ENCODE results near the gene STAT5A. TPM values are rescaled to one million over a fixed set of nuclear protein-coding genes. Genes with fewer than 3 reads are reported as not detected.
A peak's percentile ranks its signal among the peaks of the same experiment; 100 is the strongest.

Gene STAT5A
- total and polyA plus RNA-seq, 9 of the 15 experiments (the other 6 are each of a cell fraction or from before 2014, with no cell fraction given): 79.9 to 415 (median 196) TPM

DNA sequence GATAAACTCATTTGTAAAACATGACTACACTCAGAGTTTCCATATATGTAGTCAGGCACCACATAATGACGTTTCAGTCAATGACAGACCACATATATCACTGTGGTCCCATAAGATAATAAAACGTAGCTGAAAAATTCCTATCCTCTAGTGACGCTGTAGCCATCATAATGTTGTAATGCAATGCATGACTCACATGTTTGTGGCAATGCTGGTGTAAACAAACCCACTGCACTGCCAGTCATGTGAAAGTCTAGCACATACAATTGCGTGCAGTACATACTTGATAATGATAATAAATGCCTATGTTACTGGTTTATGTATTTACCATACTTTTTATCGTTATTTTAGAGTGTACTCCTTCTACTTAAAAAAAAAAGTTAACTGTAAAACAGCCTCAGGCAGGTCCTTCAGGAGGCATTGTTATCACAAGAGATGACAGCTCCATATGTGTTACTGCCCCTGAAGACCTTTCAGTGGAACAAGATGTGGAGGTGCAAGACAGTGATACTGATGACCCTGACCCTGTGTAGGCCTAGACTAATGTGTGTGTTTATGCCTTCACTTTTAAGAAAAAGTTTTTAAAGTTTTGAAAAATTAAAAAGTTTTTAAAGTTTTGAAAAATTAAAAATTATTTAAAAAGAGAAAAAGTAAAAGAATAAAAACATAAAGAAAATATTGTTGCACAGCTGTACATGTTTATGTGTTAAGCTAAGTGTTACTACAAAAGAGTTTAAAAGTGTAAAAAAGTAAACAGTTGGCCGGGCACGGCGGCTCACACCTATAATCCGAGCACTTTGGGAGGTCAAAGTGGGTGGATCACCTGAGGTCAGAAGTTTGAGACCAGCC lies 21.2 kb upstream of the STAT5A start (continued):
- peak; percentile 85 for TF ChIP-seq BACH1 (tag; IDR thresholded peaks at IDR 0.05)
- no peak; the same call in 1 of the 2 replicates for TF ChIP-seq ADNP (tag; IDR thresholded peaks at IDR 0.05)
- TF ChIP-seq ZNF583 (CRISPR knock-in tag; IDR thresholded peaks at IDR 0.05): no peak
- TF ChIP-seq YBX1 (IDR thresholded peaks at IDR 0.05): no peak
- TF ChIP-seq JUNB (CRISPR knock-in tag; conservative IDR thresholded peaks at IDR 0.05): 0 out of 2 replicates have a peak, but pooled peaks have one; percentile 71
- no peak for TF ChIP-seq RBBP5 (IDR thresholded peaks at IDR 0.05; ENCODE audit: borderline replicate concordance, insufficient read depth, low read length, poor library complexity, severe bottlenecking)
- TF ChIP-seq BRD9 (IDR thresholded peaks at IDR 0.05; ENCODE audit: low read depth, partially characterized antibody): peak; percentile 17
- TF ChIP-seq, protein P1, sequence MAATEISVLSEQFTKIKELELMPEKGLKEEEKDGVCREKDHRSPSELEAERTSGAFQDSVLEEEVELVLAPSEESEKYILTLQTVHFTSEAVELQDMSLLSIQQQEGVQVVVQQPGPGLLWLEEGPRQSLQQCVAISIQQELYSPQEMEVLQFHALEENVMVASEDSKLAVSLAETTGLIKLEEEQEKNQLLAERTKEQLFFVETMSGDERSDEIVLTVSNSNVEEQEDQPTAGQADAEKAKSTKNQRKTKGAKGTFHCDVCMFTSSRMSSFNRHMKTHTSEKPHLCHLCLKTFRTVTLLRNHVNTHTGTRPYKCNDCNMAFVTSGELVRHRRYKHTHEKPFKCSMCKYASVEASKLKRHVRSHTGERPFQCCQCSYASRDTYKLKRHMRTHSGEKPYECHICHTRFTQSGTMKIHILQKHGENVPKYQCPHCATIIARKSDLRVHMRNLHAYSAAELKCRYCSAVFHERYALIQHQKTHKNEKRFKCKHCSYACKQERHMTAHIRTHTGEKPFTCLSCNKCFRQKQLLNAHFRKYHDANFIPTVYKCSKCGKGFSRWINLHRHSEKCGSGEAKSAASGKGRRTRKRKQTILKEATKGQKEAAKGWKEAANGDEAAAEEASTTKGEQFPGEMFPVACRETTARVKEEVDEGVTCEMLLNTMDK (IDR thresholded peaks at IDR 0.05; ENCODE audit: borderline replicate concordance, insufficient read depth, low read depth, low read length, poor library complexity, severe bottlenecking): no peak
- TF ChIP-seq THRAP3 (IDR thresholded peaks at IDR 0.05; ENCODE audit: borderline replicate concordance): no peak
- TF ChIP-seq PHF20 (IDR thresholded peaks at IDR 0.05; ENCODE audit: partially characterized antibody): no peak
- no peak for TF ChIP-seq KLF6 (CRISPR knock-in tag; IDR thresholded peaks at IDR 0.05; ENCODE audit: borderline replicate concordance)
- TF ChIP-seq SMAD4 (CRISPR knock-in tag; conservative IDR thresholded peaks at IDR 0.05): peak; percentile 41
- TF ChIP-seq RBM15 (IDR thresholded peaks at IDR 0.05; ENCODE audit: insufficient read depth, low read length): no peak
- TF ChIP-seq, protein P2, sequence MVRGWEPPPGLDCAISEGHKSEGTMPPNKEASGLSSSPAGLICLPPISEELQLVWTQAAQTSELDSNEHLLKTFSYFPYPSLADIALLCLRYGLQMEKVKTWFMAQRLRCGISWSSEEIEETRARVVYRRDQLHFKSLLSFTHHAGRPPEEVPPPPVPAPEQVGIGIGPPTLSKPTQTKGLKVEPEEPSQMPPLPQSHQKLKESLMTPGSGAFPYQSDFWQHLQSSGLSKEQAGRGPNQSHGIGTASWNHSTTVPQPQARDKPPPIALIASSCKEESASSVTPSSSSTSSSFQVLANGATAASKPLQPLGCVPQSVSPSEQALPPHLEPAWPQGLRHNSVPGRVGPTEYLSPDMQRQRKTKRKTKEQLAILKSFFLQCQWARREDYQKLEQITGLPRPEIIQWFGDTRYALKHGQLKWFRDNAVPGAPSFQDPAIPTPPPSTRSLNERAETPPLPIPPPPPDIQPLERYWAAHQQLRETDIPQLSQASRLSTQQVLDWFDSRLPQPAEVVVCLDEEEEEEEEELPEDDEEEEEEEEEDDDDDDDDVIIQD (CRISPR knock-in tag; IDR thresholded peaks at IDR 0.05): no peak
- peak in 1 of 2 experiments; percentile 5; a peak in 1 of 4 replicates for TF ChIP-seq RAD21 (CRISPR knock-in tag; conservative IDR thresholded peaks at IDR 0.05 in 1 of 2, IDR thresholded peaks at IDR 0.05 in 1 of 2)
- TF ChIP-seq, protein P3, sequence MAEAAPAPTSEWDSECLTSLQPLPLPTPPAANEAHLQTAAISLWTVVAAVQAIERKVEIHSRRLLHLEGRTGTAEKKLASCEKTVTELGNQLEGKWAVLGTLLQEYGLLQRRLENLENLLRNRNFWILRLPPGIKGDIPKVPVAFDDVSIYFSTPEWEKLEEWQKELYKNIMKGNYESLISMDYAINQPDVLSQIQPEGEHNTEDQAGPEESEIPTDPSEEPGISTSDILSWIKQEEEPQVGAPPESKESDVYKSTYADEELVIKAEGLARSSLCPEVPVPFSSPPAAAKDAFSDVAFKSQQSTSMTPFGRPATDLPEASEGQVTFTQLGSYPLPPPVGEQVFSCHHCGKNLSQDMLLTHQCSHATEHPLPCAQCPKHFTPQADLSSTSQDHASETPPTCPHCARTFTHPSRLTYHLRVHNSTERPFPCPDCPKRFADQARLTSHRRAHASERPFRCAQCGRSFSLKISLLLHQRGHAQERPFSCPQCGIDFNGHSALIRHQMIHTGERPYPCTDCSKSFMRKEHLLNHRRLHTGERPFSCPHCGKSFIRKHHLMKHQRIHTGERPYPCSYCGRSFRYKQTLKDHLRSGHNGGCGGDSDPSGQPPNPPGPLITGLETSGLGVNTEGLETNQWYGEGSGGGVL (CRISPR knock-in tag; IDR thresholded peaks at IDR 0.05): no peak
- TF ChIP-seq HMG20A (CRISPR knock-in tag; conservative IDR thresholded peaks at IDR 0.05): no peak
- no peak for TF ChIP-seq RB1 (IDR thresholded peaks at IDR 0.05; ENCODE audit: low read depth)
- TF ChIP-seq PHF21A (IDR thresholded peaks at IDR 0.05; ENCODE audit: borderline replicate concordance, low read depth): no peak
- TF ChIP-seq SIX5 (IDR thresholded peaks at IDR 0.05; ENCODE audit: borderline replicate concordance in 1 of 2, insufficient read depth in 1 of 2, low read depth in 1 of 2, low read length in 2 of 2): no peak
- TF ChIP-seq RFX1 (IDR thresholded peaks at IDR 0.05): no peak
- 0 out of 2 replicates have a peak, but pooled peaks have one; percentile 12 for TF ChIP-seq GABPA (tag; conservative IDR thresholded peaks at IDR 0.05; ENCODE audit: low read depth)

All from K562 (cell line).